Activated gamma-delta T cell treated with Interleukin-2 at 50 U/mL for 16 hours (primary cell): Measurements from ENCODE around the gene OTUD4.
"Not testable (repeated sequence)": the region's sequence is repeated elsewhere in the genome, so short reads cannot be mapped to it uniquely, and the experiment has no call there.

Experiments
- DNase-seq: peaks from one replicate; pipeline ENCODE4 v3.0.0-alpha.2; 2020

Gene OTUD4

GRCh38 chr4:145180298-145181090 lies at the start of gene OTUD4:
OTUD4 (minus strand) TSS chr4:145180589; CDS start chr4:145179973, 616 bp downstream.
- DNase-seq: peak; percentile 92

- not testable (repeated sequence) for DNase-seq
Measured at GRCh38 chr4:145223228-145223627, 42.8 kb upstream of the OTUD4 start.

GRCh38 chr4:145221529-145221928 lies 41.1 kb upstream of the OTUD4 start:
- not testable (repeated sequence) for DNase-seq

GRCh38 chr4:145219090-145219489 lies 38.7 kb upstream of the OTUD4 start:
- no peak for DNase-seq

GRCh38 chr4:145218251-145218650 lies 37.9 kb upstream of the OTUD4 start:
- no peak for DNase-seq

GRCh38 chr4:145217349-145217748 lies 37.0 kb upstream of the OTUD4 start:
- DNase-seq: no peak

- DNase-seq: no peak
Measured at GRCh38 chr4:145216535-145216934, 36.1 kb upstream of the OTUD4 start.

GRCh38 chr4:145213245-145213644 lies 32.9 kb upstream of the OTUD4 start:
- no peak for DNase-seq

- no peak for DNase-seq
Measured at GRCh38 chr4:145207934-145208333, 27.5 kb upstream of the OTUD4 start.

- DNase-seq: no peak
Measured at GRCh38 chr4:145203410-145203809, 23.0 kb upstream of the OTUD4 start.

GRCh38 chr4:145200366-145200765 lies 20.0 kb upstream of the OTUD4 start:
- no peak for DNase-seq

GRCh38 chr4:145199051-145199716 lies 18.8 kb upstream of the OTUD4 start:
- DNase-seq: no peak

- DNase-seq: no peak
Measured at GRCh38 chr4:145196747-145197146, 16.4 kb upstream of the OTUD4 start.

- no peak for DNase-seq
Measured at GRCh38 chr4:145195167-145195952, 15.0 kb upstream of the OTUD4 start.

- DNase-seq: no peak
Measured at GRCh38 chr4:145189981-145190380, 9.6 kb upstream of the OTUD4 start.

GRCh38 chr4:145186729-145187128 lies 6.3 kb upstream of the OTUD4 start:
- no peak for DNase-seq

- DNase-seq: no peak
Measured at GRCh38 chr4:145183581-145183980, 3.2 kb upstream of the OTUD4 start.

- no peak for DNase-seq
Measured at GRCh38 chr4:145183023-145183422, 2.6 kb upstream of the OTUD4 start.

- no peak for DNase-seq
Measured at GRCh38 chr4:145182222-145182621, 1.8 kb upstream of the OTUD4 start.

GRCh38 chr4:145181091-145181501 lies 707 bp upstream of the OTUD4 start:
- DNase-seq: no peak

- not testable (repeated sequence) for DNase-seq
Measured at GRCh38 chr4:145179861-145180297, 510 bp downstream of the OTUD4 start.

GRCh38 chr4:145179281-145179860 lies 1.0 kb downstream of the OTUD4 start:
- DNase-seq: peak; percentile 71

- DNase-seq: no peak
Measured at GRCh38 chr4:145178740-145179280, 1.6 kb downstream of the OTUD4 start.
